Heart left ventricle (tissue), 16 donors: ENCODE measurements around the gene DEAF1. TPM values are rescaled to one million over a fixed set of nuclear protein-coding genes. Genes with fewer than 3 reads are reported as not detected.

Experiments
- ATAC-seq, 4 donors: fragments of 200-7000 bp; cut with Tn5 transposase; one replicate each; pipeline ENCODE4 v1.9.1; 2020 to 2022; ENCODE audit warnings: moderate library complexity in 4 of 4, mild to moderate bottlenecking in 3 of 4, moderate number of reproducible peaks in 1 of 4
- DNase-seq, 5 donors: peaks; one replicate each; pipeline ENCODE4 v3.0.0-alpha.2; 2020
- H3K27ac ChIP-seq, 12 donors: fragments of 200-600 bp; sonication (generic) in 4 of 12; one replicate each; pipeline versions ENCODE4 v1.5.0 to v1.8.0; 2016 to 2022; ENCODE audit warnings: mild to moderate bottlenecking in 2 of 12
- H3K27me3 ChIP-seq, 9 donors: fragments of 200-600 bp; sonication (generic) in 2 of 9; one replicate each; pipeline versions ENCODE4 v1.5.1 to v1.8.0; 2016 to 2022; ENCODE audit warnings: mild to moderate bottlenecking in 3 of 9
- H3K36me3 ChIP-seq, 9 donors: fragments of 200-600 bp; sonication (generic) in 2 of 9; one replicate each; pipeline versions ENCODE4 v1.5.0 to v1.8.0; 2018 to 2022; ENCODE audit warnings: mild to moderate bottlenecking in 2 of 9
- H3K4me1 ChIP-seq, 12 donors: fragments of 200-600 bp; sonication (generic) in 4 of 12; one replicate each; pipeline versions ENCODE4 v1.5.0 to v1.8.0; 2016 to 2022; ENCODE audit warnings: mild to moderate bottlenecking in 3 of 12
- H3K4me3 ChIP-seq, 12 donors: fragments of 200-600 bp; sonication (generic) in 4 of 12; one replicate each; pipeline versions ENCODE4 v1.5.0 to v1.8.0; 2017 to 2022; ENCODE audit warnings: mild to moderate bottlenecking in 9 of 12, moderate library complexity in 4 of 12
- H3K9me3 ChIP-seq, 12 donors: fragments of 200-600 bp; sonication (generic) in 4 of 12; one replicate each; pipeline versions ENCODE4 v1.5.0 to v1.8.0; 2016 to 2022; ENCODE audit warnings: mild to moderate bottlenecking in 1 of 12
- POLR2A ChIP-seq, 2 donors: fragments of 450-650 bp; IDR thresholded peaks; one replicate each; pipeline ENCODE4 v1.6.1; 2017; ENCODE audit warnings: antibody characterized with exemption in 2 of 2, mild to moderate bottlenecking in 2 of 2, moderate library complexity in 2 of 2
- WGBS, 4 donors: extraction: QIAGEN DNeasy Blood & Tissue Kit in 2 of 4; methylation state at CpG; one replicate each; pipeline versions ENCODE4 v1.1.5 to v1.1.7; 2013 to 2018; 5-methylcytosine and 5-hydroxymethylcytosine counted together
- intact Hi-C, 10 donors: fragments of 100-400 bp; cut with DNase I; formaldehyde crosslinking; loops; one replicate each; pipeline versions ENCODE4 v1.11.1 to v1.14.2; 2022
- polyA plus RNA-seq, 2 donors: library from polyadenylated mRNA; stranded (reverse); fragments of 200-250 nt; gene quantifications; one replicate each; pipeline ENCODE4 v1.2.3, GENCODE V29; 2013
- total RNA-seq, 9 donors: library from RNA; depleted of rRNA in 2 of 9; stranded (reverse); fragments of >200 nt in 2 of 9; fragmentation: NEBNext Ultra II Directional in 3 of 9; extraction: Animal tissue kit (Norgen Biotek cat#: 25700) in 3 of 9; gene quantifications; one replicate each; pipeline versions ENCODE4 v1.1.0 to v1.2.4, GENCODE V29; 2016 to 2023
- TF ChIP-seq, protein P1 (sequence below), 12 donors: fragments of 200-600 bp; sonication (generic) in 4 of 12; IDR thresholded peaks; one replicate each; pipeline versions ENCODE4 v1.5.0 to v1.8.0; 2018 to 2022; ENCODE audit warnings: antibody characterized with exemption in 12 of 12, mild to moderate bottlenecking in 5 of 12
- donor health status: ischemic (EF 13 %, LVEDD 7.1; RV severe dilation, severe dysfunction).
- donor health status: healthy with polysubstance abuse.
- donor health status: DM: no; HTN: yes; CAD: no.
- donor health status: DM: no; HTN: no; CAD: no.
- donor health status: ischemic (EF 25% LVEDD 6.9; RV normal size, moderate dysfunction).
- donor health status: ischemic (EF 25% LVEDD 5.7; RV mildly dilated, moderate dysfunction).
- donor health status: healthy.
- donor health status: DM: yes; HTN: yes; CAD: no.
- donor health status: ischemic (EF 35%, LVEDD 5.7; RV mildly dilated, moderate dysfunction).
- donor health status: nonischemic (EF 11% LVEDD 7.7; RV severe dilation, severe dysfunction).
- donor health status: DM: yes; HTN: yes; CAD: no.
- donor health status: PGD.
- donor health status: ischemic (EF 29% LVEDD 5.4; RV normal size, mild dysfunction).
- donor health status: nonischemic (EF 23%, LVEDD 6.1; RV moderate dilation, normal function).

Gene DEAF1
- total and polyA plus RNA-seq, 11 donors = 11.8 to 25.6 (median 15.1) TPM

GRCh38 chr11:720017-720641 lies 25.1 kb upstream of the DEAF1 start:
- TF ChIP-seq, protein P1, sequence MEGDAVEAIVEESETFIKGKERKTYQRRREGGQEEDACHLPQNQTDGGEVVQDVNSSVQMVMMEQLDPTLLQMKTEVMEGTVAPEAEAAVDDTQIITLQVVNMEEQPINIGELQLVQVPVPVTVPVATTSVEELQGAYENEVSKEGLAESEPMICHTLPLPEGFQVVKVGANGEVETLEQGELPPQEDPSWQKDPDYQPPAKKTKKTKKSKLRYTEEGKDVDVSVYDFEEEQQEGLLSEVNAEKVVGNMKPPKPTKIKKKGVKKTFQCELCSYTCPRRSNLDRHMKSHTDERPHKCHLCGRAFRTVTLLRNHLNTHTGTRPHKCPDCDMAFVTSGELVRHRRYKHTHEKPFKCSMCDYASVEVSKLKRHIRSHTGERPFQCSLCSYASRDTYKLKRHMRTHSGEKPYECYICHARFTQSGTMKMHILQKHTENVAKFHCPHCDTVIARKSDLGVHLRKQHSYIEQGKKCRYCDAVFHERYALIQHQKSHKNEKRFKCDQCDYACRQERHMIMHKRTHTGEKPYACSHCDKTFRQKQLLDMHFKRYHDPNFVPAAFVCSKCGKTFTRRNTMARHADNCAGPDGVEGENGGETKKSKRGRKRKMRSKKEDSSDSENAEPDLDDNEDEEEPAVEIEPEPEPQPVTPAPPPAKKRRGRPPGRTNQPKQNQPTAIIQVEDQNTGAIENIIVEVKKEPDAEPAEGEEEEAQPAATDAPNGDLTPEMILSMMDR (IDR thresholded peaks at IDR 0.05) = no peak
- TF ChIP-seq POLR2A (IDR thresholded peaks at IDR 0.05) = no peak
- Histone ChIP-seq H3K4me1 (peaks cover 0 to 18% (median 6%) of the 10 kb centered on the region in 12 donors), H3K27ac (no peak overlapping the region), H3K4me3 (peak overlapping the region in 4 of 12 donors; percentile 2 to 34 (median 14)), H3K9me3 (peaks cover 0 to 5% (median 0%) of the 10 kb centered on the region in 12 donors), H3K27me3 (peaks cover 25 to 56% (median 43%) of the 10 kb centered on the region in 9 donors), H3K36me3 (no peaks in the 10 kb centered on the region)
- 56 to 76% (median 62%) methylated on average over 20 to 35 of the region's 35 CpGs for WGBS, 4 donors
- ATAC-seq (no peak), DNase-seq (peak in 1 of 5 donors; percentile 20)
- intact Hi-C loops = loop anchor here in 5 of 10 donors (5.0 to 10.0 kb wide), 3 partner anchors 55 to 163 kb away; no protein-coding TSS in a partner anchor

DNA sequence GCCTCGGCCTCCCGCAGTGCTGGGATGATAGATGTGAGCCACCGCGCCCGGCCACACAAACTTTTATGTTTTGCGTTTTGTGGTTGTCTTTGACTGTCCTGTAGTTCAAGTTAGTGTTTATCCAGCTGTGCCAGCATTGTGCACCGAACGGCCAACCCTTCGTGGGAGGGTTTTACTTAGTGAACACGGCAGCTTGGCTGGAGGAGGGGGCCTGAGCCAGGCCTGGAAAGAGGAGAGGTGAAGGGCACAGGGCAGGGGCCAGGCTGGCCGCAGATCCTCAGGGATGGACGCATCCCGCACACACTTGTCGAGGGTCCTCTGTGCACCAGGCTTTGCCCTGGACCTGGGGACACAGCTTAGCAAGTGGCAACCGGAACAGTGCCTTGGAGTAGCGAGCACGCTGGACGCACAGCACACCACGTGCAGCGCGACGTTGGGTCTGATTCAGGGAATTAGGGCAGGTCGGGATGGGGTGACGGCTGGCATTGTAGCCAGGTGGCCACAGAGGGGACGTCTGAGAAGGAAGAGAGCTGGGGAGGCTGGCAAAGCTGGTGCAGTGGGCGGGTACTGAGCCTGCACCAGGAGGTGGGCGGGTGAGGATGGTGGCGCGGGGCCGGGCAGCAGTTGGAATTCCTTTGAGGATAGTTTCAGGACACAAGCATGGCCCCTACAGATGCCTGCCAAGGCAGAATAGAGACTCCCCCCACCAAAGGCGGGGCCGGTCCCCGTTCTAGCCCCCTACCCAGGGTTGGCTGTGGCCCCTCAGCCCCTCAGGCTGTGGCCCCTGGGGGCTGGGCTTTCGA lies 24.4 kb upstream of the DEAF1 start:
- peaks cover 19 to 49% (median 37%) of the 10 kb centered on the region in 9 donors for H3K27me3 ChIP-seq

GRCh38 chr11:714436-714835 lies 19.4 kb upstream of the DEAF1 start:
- H3K27me3 ChIP-seq = peaks cover 0 to 31% (median 4%) of the 10 kb centered on the region in 9 donors
- peaks cover 0 to 8% (median 0%) of the 10 kb centered on the region in 12 donors for H3K4me1 ChIP-seq
- DNase-seq (no peak), ATAC-seq (no peak)
- no peaks in the 10 kb centered on the region for H3K36me3 ChIP-seq
- H3K4me3 ChIP-seq = no peak overlapping the region
- no peak for TF ChIP-seq POLR2A (IDR thresholded peaks at IDR 0.05)
- TF ChIP-seq, protein P1 (IDR thresholded peaks at IDR 0.05) = no peak
- H3K27ac ChIP-seq = no peak overlapping the region
- peaks cover 0 to 8% (median 0%) of the 10 kb centered on the region in 12 donors for H3K9me3 ChIP-seq
- intact Hi-C loops = no loop called here
- WGBS, 4 donors = 93 to 98% (median 96%) methylated on average over 6 of the region's 6 CpGs

More for the DNA sequence above, 24.4 kb upstream of the DEAF1 start:
- peaks cover 0 to 18% (median 6%) of the 10 kb centered on the region in 12 donors for H3K4me1 ChIP-seq
- H3K36me3 ChIP-seq = no peaks in the 10 kb centered on the region
- H3K4me3 ChIP-seq = no peak overlapping the region
- intact Hi-C loops = loop anchor here in 5 of 10 donors (5.0 to 10.0 kb wide), 3 partner anchors 55 to 162 kb away; no protein-coding TSS in a partner anchor
- ATAC-seq = no peak
- DNase-seq = peak in 2 of 5 donors; percentile 20 to 37
- peaks cover 0 to 8% (median 0%) of the 10 kb centered on the region in 12 donors for H3K9me3 ChIP-seq
- TF ChIP-seq, protein P1 (IDR thresholded peaks at IDR 0.05) = no peak
- no peak for TF ChIP-seq POLR2A (IDR thresholded peaks at IDR 0.05)
- H3K27ac ChIP-seq = no peak overlapping the region
- WGBS, 4 donors = 80 to 84% (median 81%) methylated on average over 30 to 34 of the region's 34 CpGs
